CD4-positive, alpha-beta T cell treated with Interleukin-4 for 4 hours (primary cell): ENCODE measurements around the gene PALM2AKAP2.

Experiments used
- DNase-seq: peaks from one replicate; pipeline ENCODE4 v3.0.0-alpha.2; 2020

The PALM2AKAP2 gene

DNA sequence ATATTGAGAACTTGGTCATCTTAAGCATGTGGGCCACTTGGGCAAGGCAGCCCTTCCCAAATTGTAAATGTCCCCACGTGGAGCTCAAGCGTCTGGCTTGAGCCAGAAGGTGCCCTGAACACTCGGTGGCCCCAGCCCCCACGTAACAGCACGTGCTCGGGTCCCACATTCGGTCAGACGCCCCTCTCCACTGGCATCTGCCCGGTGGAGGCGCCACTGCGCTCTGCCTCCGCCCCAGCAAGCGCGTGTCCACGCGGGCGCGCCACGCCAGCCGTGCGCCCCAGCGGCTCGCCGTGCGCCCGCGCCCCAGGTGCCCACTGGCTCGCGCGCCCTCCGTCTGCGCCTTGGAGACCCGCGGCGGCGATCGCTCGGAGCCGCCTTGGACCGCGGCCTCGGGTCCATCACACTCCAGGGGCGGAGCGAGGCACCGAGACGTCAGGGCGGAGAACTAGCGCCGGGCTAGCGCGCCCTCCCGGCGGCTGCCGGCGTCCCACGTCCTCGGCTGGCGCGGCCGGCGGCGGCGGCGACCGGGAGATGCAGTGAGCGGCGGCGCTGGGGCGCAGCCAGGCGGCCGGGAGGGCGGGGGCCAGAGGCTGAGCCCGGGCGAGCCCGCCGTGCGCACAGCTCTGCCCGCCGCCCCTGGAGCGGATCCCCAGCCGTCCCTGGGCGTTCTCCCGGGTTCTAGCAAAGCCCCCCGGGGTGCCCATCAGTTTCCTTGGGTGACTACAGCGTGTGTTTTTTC, at the start of gene PALM2AKAP2:
PALM2AKAP2 (plus strand) TSS at position 488 of the 742 bp plus-strand sequence. CDS start 291 bp downstream, outside the sequence.
- DNase-seq, result no peak

DNA sequence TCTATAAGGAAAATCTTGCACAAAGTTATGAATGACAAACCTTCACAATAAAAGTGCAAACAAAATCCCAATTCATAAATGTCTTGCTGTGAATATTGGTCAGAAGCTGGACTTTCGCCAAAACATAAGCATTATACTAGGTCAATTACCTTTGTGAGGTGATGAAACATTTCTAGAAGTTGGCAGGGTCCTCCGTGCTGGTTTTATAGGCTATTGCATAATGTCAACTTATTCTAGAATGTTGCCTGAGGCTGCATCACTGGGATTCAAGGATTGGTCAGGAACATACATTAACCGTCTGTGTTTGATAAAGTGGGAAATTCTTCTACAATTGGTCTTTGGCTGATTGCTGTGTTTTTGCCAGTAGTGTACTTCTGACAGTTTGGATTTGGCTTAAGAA, 49.8 kb upstream of the PALM2AKAP2 start:
- DNase-seq, result no peak

GRCh38 chr9:109733690-109734089, 46.3 kb upstream of the PALM2AKAP2 start:
- DNase-seq, result no peak

- DNase-seq, result no peak
Measured at GRCh38 chr9:109734814-109735213, 45.2 kb upstream of the PALM2AKAP2 start.

- no peak for DNase-seq
Measured at GRCh38 chr9:109735801-109736200, 44.2 kb upstream of the PALM2AKAP2 start.

DNA sequence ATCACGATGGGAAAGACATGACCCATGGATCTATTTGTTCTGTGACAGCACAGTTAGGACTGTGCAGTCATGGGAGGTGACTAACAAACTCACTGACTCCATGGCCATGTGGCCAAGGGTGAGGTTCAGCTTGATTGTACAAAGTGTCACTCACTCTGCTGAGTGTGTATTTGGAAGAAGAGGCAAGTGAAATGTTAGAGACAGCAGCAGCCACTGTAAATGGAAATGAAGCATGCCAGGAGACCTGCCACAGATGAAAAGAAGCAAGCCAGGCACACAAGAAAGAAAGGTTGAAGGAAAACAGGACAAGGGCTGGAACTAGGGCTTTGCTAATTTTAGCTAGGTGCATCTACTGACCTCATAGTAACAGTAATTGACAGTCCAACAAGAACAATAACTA, 42.7 kb upstream of the PALM2AKAP2 start:
- no peak for DNase-seq

DNA sequence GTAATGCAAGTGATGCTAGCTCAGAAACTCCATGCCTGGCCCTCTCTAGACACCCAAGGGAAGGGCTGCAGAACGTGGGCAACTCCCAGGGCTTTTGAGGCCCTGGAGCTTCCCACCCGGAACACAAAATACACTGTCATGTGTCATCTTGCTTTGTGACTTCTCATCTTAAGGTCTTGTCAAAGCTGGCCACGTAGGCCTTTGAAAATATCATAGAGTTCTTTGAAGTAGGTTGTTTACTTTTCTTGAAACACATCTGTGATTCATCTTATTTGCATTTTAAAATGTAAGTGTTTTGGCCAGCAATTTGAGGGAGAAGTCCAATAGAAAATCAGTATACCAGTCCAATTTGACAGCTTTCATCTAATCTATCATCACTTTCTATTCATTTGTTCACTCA, 40.2 kb upstream of the PALM2AKAP2 start:
- no peak for DNase-seq

DNA sequence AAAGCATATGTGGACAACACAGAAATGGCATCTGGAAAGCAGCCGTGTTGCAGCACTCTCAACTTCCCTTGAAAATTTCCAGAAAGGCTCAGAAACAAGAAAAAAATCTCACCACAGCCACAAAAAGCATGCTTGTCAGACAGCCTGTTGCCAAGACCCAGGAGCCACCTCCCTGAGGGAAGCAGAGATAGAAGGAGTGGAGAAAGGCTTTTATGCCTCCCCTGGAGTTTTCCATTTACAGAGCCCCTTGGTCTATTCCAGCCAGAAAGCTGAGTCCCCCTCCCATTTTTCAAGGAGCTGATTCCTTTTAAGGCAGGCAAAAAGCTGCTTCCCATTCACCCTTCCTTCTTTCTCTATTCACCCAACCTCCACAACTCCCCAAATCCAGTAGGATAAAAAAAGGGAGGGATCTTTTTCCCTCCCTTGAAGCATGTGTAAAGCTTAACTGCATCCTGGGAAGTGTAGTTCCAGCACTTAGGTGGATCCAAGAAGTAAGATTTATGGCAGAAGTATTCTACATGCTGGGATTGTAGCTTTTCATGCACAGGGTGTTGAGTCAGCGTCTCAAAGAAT, 37.1 kb upstream of the PALM2AKAP2 start:
- no peak for DNase-seq

GRCh38 chr9:109743696-109744095, 36.3 kb upstream of the PALM2AKAP2 start:
- no peak for DNase-seq

- DNase-seq, result no peak
Measured at GRCh38 chr9:109745335-109746283, 34.4 kb upstream of the PALM2AKAP2 start.

DNA sequence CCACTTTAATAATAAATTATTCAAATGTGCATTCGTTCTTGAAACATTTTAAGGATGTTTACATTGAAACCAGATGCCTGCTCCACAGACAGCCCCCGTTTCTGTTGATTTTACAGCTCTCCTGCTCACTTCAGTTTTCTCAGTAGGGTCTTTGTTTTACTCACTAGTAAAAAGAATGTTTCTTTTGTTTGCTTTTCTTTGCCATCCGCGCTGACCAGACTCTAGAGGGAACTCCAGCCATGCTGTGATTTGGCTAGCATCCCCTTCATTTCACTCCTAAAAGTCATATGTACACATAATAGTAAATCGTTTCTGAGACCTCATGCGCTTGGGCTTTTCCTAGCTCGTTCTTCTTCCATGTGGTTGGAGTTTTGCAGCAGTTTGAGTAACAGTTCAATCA, 28.7 kb upstream of the PALM2AKAP2 start:
- no peak for DNase-seq

- DNase-seq, result no peak
Measured at GRCh38 chr9:109753308-109753707, 26.7 kb upstream of the PALM2AKAP2 start.

GRCh38 chr9:109755040-109755439, 25.0 kb upstream of the PALM2AKAP2 start:
- no peak for DNase-seq

- DNase-seq, result no peak
Measured at GRCh38 chr9:109759589-109759988, 20.4 kb upstream of the PALM2AKAP2 start.

DNA sequence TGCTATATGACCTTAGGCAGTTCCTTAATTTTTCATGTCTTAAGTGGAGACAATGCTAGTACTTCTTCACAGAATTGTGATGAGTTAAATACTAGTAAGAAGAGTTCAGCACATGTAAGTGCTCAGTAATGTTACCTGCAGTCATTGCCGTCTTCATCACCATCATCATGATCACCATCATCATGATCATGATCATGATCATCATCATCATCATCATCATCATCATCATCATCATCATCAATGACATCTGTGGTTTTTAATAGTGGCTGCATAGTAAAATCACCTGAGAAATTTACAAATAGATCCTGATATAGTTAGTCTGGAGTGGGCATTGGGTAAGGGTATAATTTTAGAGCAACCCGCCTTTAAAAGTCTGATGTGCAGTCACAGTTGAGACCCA, 14.7 kb upstream of the PALM2AKAP2 start:
- no peak for DNase-seq

DNA sequence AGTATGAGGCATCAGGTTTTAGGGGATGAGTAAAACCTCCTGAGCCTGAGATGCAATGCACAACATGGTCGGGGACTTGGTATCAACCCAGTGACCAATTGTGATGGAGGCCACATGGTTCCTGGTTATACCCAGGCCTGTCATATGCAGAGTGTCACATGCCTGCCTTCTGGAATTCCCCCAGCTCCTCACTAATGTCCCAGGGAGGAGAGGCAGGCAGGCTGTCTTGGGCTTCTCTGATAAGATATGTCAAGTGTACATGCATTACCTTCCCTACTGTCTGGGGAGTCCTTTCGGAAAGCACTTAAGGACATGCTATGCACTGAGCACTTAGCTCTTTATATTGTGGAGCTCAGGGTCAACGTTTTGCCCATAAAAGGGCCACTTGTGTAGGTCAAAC, 14.2 kb upstream of the PALM2AKAP2 start:
- no peak for DNase-seq

DNA sequence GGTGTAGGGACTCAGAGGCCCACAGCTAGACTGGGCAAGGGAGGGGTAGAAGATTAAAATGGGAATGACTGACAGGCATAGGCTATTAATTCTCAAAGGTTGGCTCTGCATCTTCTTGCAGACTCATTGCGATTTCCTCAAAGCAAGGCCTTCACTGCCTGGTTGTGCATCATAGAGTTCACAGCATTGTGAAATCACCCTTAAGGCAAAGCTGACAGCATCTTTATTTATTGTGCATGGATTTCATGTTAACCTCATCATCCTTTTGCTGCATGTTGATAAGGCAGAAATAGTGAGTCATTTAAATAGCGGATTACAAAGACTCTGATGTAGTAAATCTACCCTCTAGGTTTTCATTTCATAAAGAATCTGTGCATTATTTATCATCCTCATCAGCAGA, 13.6 kb upstream of the PALM2AKAP2 start:
- no peak for DNase-seq

DNA sequence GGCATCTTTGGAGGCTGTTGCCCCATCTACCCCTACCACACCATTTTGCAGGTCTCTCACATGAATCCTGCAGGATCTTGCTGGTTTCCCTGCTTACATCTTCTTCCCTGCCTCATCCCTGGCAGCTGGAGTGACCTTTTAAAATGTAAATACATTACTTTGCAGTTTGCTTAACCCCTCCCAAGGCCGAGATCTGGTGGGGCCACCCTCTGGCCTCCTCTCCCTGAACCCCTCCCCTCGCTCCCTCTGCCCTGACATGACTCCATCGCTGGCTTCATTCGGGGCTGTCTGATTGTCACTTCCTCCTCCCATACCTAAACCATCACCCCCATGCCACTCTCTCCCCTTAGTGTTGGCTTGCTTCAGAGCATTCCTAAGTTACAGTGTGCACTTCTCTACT, 12.6 kb upstream of the PALM2AKAP2 start:
- DNase-seq, result no peak

DNA sequence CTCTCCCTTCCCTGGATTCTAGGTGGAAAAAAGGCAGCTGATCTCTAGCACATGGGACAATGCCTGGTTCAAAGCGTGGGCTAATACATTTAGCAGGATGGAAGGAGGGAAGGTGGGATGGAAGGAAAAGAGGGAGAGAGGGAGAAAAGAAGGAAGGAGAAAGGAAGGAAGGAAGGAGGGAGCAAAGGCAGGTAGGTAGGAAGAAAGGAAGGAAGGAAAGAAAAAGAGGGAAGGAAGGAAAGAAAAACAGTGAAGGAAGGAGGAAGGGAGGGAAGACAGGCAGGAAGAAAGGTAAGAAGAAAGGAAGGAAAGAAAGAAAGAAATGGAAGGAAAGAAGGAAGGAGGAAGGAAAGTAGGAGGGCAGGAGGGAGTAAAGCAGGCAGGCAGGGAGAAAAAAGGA, 12.2 kb upstream of the PALM2AKAP2 start:
- no peak for DNase-seq

- no peak for DNase-seq
Measured at GRCh38 chr9:109769250-109769649, 10.7 kb upstream of the PALM2AKAP2 start.

DNA sequence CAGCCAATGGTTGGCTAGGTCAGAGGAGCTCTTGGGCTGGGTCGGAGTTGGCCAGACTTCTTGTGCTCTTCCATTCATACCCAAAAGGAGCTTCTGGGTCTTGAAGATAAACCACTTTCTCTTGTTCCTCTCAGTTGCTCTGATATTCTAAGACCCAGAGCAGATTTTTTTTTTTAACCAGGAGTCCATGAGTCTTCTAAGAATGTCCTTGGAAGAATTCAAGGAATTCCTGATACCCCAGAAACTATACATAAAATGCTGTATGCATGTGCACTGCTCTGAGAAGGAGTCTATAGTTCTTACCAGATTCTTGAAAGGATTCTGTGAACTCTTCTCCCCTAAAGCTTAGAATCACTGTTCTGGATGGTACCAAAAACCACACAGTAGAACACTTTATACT, 9.9 kb upstream of the PALM2AKAP2 start:
- no peak for DNase-seq

- DNase-seq, result no peak
Measured at GRCh38 chr9:109771087-109771486, 8.9 kb upstream of the PALM2AKAP2 start.

- DNase-seq, result no peak
Measured at GRCh38 chr9:109771796-109772531, 8.0 kb upstream of the PALM2AKAP2 start.
